ENCODE results near the gene SYT14. TPM values are rescaled to one million over a fixed set of nuclear protein-coding genes. Genes with fewer than 3 reads are reported as not detected.
"Not testable (repeated sequence)": the region's sequence is repeated elsewhere in the genome, so short reads cannot be mapped to it uniquely, and the experiment has no call there.

Gene SYT14
- total RNA-seq, 3 donors from 2014 or later: not detected

- Mint-ChIP-seq H3K4me1 (ENCODE audit: low read depth) (no peaks in the 10 kb centered on the region), H3K27me3 (ENCODE audit: low read depth) (no peaks in the 10 kb centered on the region), H3K36me3 (ENCODE audit: insufficient read depth) (no peaks in the 10 kb centered on the region), H3K4me3 (no peak overlapping the region), H3K9me3 (peaks cover 4% of the 10 kb centered on the region)
- no peak for ATAC-seq
- no peak for DNase-seq
Measured at GRCh38 chr1:210085359-210085758, 147.3 kb downstream of the SYT14 start.

GRCh38 chr1:210087058-210087457, 149.0 kb downstream of the SYT14 start:
- H3K27me3 Mint-ChIP-seq (ENCODE audit: low read depth): no peaks in the 10 kb centered on the region
- H3K4me1 Mint-ChIP-seq (ENCODE audit: low read depth): no peaks in the 10 kb centered on the region
- DNase-seq: no peak
- H3K9me3 Mint-ChIP-seq: peaks cover 4% of the 10 kb centered on the region
- no peak for ATAC-seq
- H3K36me3 Mint-ChIP-seq (ENCODE audit: insufficient read depth): no peaks in the 10 kb centered on the region
- H3K4me3 Mint-ChIP-seq: no peak overlapping the region

GRCh38 chr1:210089855-210090254, 151.8 kb downstream of the SYT14 start:
- Mint-ChIP-seq H3K27me3 (ENCODE audit: low read depth) (no peaks in the 10 kb centered on the region), H3K9me3 (peaks cover 4% of the 10 kb centered on the region), H3K36me3 (ENCODE audit: insufficient read depth) (no peaks in the 10 kb centered on the region), H3K4me3 (no peak overlapping the region), H3K4me1 (ENCODE audit: low read depth) (no peaks in the 10 kb centered on the region)
- ATAC-seq (no peak), DNase-seq (no peak)

- no peak overlapping the region for H3K4me3 Mint-ChIP-seq
- no peaks in the 10 kb centered on the region for H3K4me1 Mint-ChIP-seq (ENCODE audit: low read depth)
- DNase-seq: no peak
- no peaks in the 10 kb centered on the region for H3K27me3 Mint-ChIP-seq (ENCODE audit: low read depth)
- H3K9me3 Mint-ChIP-seq: peaks cover 4% of the 10 kb centered on the region
- H3K36me3 Mint-ChIP-seq (ENCODE audit: insufficient read depth): no peaks in the 10 kb centered on the region
- no peak for ATAC-seq
Measured at GRCh38 chr1:210092366-210092765, 154.3 kb downstream of the SYT14 start.

GRCh38 chr1:210093461-210093860, 155.4 kb downstream of the SYT14 start:
- no peak for DNase-seq
- no peak overlapping the region for H3K4me3 Mint-ChIP-seq
- no peak for ATAC-seq
- no peaks in the 10 kb centered on the region for H3K36me3 Mint-ChIP-seq (ENCODE audit: insufficient read depth)
- H3K27me3 Mint-ChIP-seq (ENCODE audit: low read depth): peaks cover 4% of the 10 kb centered on the region
- H3K9me3 Mint-ChIP-seq: peaks cover 4% of the 10 kb centered on the region
- H3K4me1 Mint-ChIP-seq (ENCODE audit: low read depth): no peaks in the 10 kb centered on the region

GRCh38 chr1:210098356-210098755, 160.3 kb downstream of the SYT14 start:
- Mint-ChIP-seq H3K27me3 (ENCODE audit: low read depth) (peaks cover 10% of the 10 kb centered on the region), H3K4me1 (ENCODE audit: low read depth) (no peaks in the 10 kb centered on the region), H3K9me3 (no peaks in the 10 kb centered on the region), H3K36me3 (ENCODE audit: insufficient read depth) (no peaks in the 10 kb centered on the region), H3K4me3 (no peak overlapping the region)
- ATAC-seq (no peak), DNase-seq (no peak)

GRCh38 chr1:210099921-210100320, 161.9 kb downstream of the SYT14 start:
- Mint-ChIP-seq H3K36me3 (ENCODE audit: insufficient read depth) (no peaks in the 10 kb centered on the region), H3K9me3 (no peaks in the 10 kb centered on the region), H3K4me1 (ENCODE audit: low read depth) (no peaks in the 10 kb centered on the region), H3K27me3 (ENCODE audit: low read depth) (peaks cover 13% of the 10 kb centered on the region), H3K4me3 (no peak overlapping the region)
- ATAC-seq (no peak), DNase-seq (no peak)

- no peak for DNase-seq
- H3K4me1 Mint-ChIP-seq (ENCODE audit: low read depth): no peaks in the 10 kb centered on the region
- ATAC-seq: no peak
- no peaks in the 10 kb centered on the region for H3K36me3 Mint-ChIP-seq (ENCODE audit: insufficient read depth)
- H3K4me3 Mint-ChIP-seq: no peak overlapping the region
- H3K9me3 Mint-ChIP-seq: peaks cover 11% of the 10 kb centered on the region
- peaks cover 5% of the 10 kb centered on the region for H3K27me3 Mint-ChIP-seq (ENCODE audit: low read depth)
Measured at GRCh38 chr1:210104103-210104502, 166.1 kb downstream of the SYT14 start.

GRCh38 chr1:210112906-210113305, 174.9 kb downstream of the SYT14 start:
- not testable (repeated sequence) for H3K4me3 Mint-ChIP-seq; H3K27me3 Mint-ChIP-seq (ENCODE audit: low read depth); DNase-seq; H3K36me3 Mint-ChIP-seq (ENCODE audit: insufficient read depth); H3K4me1 Mint-ChIP-seq (ENCODE audit: low read depth); ATAC-seq
- H3K9me3 Mint-ChIP-seq: peaks cover 11% of the 10 kb centered on the region

GRCh38 chr1:210117198-210117597, 179.2 kb downstream of the SYT14 start:
- no peaks in the 10 kb centered on the region for H3K36me3 Mint-ChIP-seq (ENCODE audit: insufficient read depth)

GRCh38 chr1:210117681-210118170, 179.7 kb downstream of the SYT14 start:
- Mint-ChIP-seq H3K4me3 (no peak overlapping the region), H3K36me3 (ENCODE audit: insufficient read depth) (no peaks in the 10 kb centered on the region), H3K9me3 (no peaks in the 10 kb centered on the region), H3K27me3 (ENCODE audit: low read depth) (peaks cover 2% of the 10 kb centered on the region), H3K4me1 (ENCODE audit: low read depth) (no peaks in the 10 kb centered on the region)
- DNase-seq (no peak), ATAC-seq (no peak)

More at GRCh38 chr1:210117198-210117597, 179.2 kb downstream of the SYT14 start:
- Mint-ChIP-seq H3K4me1 (ENCODE audit: low read depth) (no peaks in the 10 kb centered on the region), H3K27me3 (ENCODE audit: low read depth) (peaks cover 2% of the 10 kb centered on the region), H3K4me3 (no peak overlapping the region), H3K9me3 (no peaks in the 10 kb centered on the region)
- DNase-seq (no peak), ATAC-seq (no peak)

GRCh38 chr1:210123383-210123782, 185.4 kb downstream of the SYT14 start:
- H3K4me1 Mint-ChIP-seq (ENCODE audit: low read depth): no peaks in the 10 kb centered on the region
- ATAC-seq: no peak
- no peaks in the 10 kb centered on the region for H3K36me3 Mint-ChIP-seq (ENCODE audit: insufficient read depth)
- H3K4me3 Mint-ChIP-seq: no peak overlapping the region
- H3K27me3 Mint-ChIP-seq (ENCODE audit: low read depth): peaks cover 12% of the 10 kb centered on the region
- H3K9me3 Mint-ChIP-seq: no peaks in the 10 kb centered on the region
- DNase-seq: no peak

GRCh38 chr1:210123924-210124589, 186.0 kb downstream of the SYT14 start:
- no peaks in the 10 kb centered on the region for H3K36me3 Mint-ChIP-seq (ENCODE audit: insufficient read depth)
- H3K27me3 Mint-ChIP-seq (ENCODE audit: low read depth): peaks cover 11% of the 10 kb centered on the region
- no peaks in the 10 kb centered on the region for H3K4me1 Mint-ChIP-seq (ENCODE audit: low read depth)
- no peak overlapping the region for H3K4me3 Mint-ChIP-seq
- DNase-seq (no peak), ATAC-seq (no peak)
- H3K9me3 Mint-ChIP-seq: no peaks in the 10 kb centered on the region

GRCh38 chr1:210124736-210125135, 186.7 kb downstream of the SYT14 start:
- H3K4me3 Mint-ChIP-seq: no peak overlapping the region
- H3K27me3 Mint-ChIP-seq (ENCODE audit: low read depth): peaks cover 10% of the 10 kb centered on the region
- H3K9me3 Mint-ChIP-seq: no peaks in the 10 kb centered on the region
- DNase-seq (no peak), ATAC-seq (no peak)
- no peaks in the 10 kb centered on the region for H3K4me1 Mint-ChIP-seq (ENCODE audit: low read depth)
- no peaks in the 10 kb centered on the region for H3K36me3 Mint-ChIP-seq (ENCODE audit: insufficient read depth)

GRCh38 chr1:210125143-210125542, 187.1 kb downstream of the SYT14 start:
- no peak overlapping the region for H3K4me3 Mint-ChIP-seq

More at GRCh38 chr1:210125143-210125542, 187.1 kb downstream of the SYT14 start:
- Mint-ChIP-seq H3K36me3 (ENCODE audit: insufficient read depth) (no peaks in the 10 kb centered on the region), H3K4me1 (ENCODE audit: low read depth) (no peaks in the 10 kb centered on the region), H3K27me3 (ENCODE audit: low read depth) (peaks cover 10% of the 10 kb centered on the region), H3K9me3 (no peaks in the 10 kb centered on the region)
- DNase-seq (no peak), ATAC-seq (no peak)

All from activated T-cell treated with anti-CD3 and anti-CD28 coated beads, Interleukin-2, amount 50 U/mL, for 4 hours (primary cell).